SU-DHL-6 (cell line): Measurements from ENCODE around the gene TRIM36.

Experiments
- CTCF ChIP-seq: fragments of 200-600 bp; sonication (generic); IDR thresholded peaks from one replicate; pipeline ENCODE4 v1.5.1; 2017; ENCODE audit warnings: antibody characterized with exemption, mild to moderate bottlenecking, low read length, moderate library complexity; ENCODE audit not compliant: insufficient read depth, poor library complexity, severe bottlenecking
- EZH2phosphoT487 ChIP-seq: fragments of 200-600 bp; sonication (generic), shearing (Covaris generic); conservative IDR thresholded peaks from 2 replicates; pipeline ENCODE4 v1.6.1; 2018; ENCODE audit warnings: mild to moderate bottlenecking, antibody characterized with exemption, low read length, moderate library complexity, mixed read lengths

- TF ChIP-seq CTCF (no peak), EZH2phosphoT487 (no peak)
Observed at GRCh38 chr5:115087951-115088350, 81.8 kb downstream of the TRIM36 start.
